Measurements from ENCODE around the gene TOMM34.

Gene TOMM34

DNA sequence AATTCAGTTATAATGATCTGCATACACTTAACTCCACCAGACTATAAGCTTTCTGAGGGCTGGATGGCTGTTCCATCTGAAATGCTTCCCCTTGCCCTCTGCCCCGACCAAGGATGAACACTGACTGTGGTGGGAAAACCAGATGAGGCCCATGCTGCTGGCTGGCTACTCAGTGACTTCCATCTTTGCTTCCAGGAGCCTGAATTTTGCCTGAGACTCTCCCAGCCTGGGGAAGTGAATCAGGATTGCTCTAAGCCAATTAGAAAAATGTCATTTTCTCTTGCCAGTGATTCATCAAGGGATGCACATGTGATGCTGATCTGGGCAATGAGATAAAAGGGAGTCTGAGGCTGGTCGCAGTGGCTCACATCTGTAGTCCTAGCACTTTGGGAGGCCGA is 1.7 kb upstream of the TOMM34 start:
- no peak for DNase-seq

DNA sequence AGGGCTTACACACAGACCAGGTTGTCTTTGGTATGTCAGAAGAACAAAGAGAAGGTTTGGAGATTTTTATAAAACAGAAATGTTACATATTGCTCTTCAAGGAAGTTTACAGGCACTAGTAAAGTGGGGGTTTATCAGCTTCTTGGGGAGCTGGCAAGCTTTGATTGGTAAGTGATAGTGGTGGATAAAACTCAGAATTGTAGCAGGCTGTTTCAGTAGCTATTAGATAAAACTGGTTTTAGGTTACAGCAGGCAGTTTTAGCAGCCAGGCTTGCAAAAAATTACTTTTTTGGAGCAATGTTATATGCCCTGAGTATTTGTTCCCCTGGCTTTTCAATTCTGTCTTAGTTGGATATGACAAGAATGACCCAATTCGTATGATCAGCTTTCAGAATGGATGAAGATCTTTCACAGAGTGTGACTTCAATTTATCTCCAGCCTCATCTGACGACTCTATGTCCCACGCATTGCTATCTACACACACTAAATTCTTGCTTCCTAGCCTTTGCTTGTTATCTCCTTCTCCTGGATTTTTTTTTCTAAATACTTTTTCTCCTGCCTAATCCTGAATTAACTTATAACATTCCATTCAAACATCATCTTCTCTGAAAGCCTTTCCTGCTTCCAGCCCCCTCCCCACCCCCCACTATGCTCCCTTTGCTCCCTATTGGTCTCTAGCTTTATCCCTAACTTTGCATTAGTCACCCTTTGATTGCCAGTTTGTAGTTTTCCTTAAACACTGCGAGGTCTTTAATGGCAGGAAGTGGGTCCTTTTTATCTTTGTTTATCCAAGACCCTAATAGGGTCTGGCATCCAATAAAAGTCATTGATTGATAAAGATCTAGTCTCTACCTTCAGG is 1.0 kb upstream of the TOMM34 start:
- DNase-seq = no peak

DNA sequence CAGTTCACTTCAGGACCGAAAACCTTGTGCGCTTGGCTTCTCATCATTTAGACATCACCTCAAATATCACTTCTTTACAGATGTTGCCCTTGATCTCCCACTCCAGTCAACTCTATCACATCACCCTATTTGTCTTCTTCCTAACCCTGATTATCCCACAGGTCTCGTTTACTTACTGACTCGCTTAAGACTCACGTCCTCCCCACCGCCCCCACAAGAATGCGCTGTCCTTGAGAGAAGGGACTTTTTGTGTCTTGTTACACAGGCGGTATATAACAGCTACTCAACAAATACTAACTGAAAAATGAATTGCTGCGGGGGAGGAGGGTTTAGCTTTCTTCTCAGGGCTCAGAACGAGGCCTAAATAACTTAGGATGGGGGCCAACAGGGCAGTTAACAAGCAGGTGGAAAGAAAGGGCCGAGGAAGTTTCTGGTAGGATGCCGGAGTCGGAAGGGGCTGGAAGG is 527 bp downstream of the TOMM34 start:
- DNase-seq = peak; percentile 47 to 59

DNA sequence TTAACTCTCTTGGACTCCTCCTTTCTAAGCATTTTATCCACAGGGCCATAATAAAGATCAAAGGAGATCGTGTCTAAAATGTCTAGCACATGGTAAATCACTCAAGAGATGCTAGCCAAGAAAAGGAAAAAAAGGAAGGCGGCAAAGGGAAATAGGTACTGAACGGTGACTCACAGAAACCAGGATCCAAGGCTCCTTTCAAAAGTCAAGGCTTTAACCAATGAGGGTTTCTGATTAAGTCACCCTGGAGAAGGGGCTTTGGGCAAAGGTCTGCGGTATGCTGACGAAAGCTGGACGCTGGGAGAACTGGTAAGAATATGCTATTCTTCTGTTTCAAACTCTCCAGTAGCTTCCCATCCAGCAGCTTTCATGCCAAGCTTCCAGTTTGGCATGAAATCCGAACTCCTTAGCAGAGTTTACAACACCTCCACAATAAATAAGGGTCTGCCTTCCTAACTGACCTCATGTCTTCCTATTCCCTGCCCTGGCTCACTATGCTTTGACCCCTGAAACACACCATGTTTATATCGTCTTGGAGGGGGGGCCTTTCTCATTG is 1.0 kb downstream of the TOMM34 start:
- DNase-seq = no peak

DNA sequence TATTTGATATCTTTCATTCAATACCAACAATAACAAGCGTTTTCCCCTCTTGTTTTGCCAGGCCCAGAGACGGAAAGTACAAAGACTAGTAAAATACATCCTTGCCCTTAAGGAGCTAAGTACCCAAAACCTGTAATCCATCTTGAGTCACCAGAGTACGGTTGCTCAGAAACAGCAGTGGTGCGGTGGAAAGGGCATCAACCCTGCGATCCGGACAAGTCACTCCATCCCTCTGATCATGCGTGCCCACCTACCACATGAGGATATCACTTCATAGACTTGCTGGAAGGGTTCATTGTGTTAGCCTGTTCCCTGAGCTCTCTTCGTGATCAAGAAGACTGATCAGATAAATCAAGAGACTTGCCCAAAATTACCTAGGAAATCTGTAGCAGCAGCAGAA is 1.9 kb downstream of the TOMM34 start:
- DNase-seq = no peak

DNA sequence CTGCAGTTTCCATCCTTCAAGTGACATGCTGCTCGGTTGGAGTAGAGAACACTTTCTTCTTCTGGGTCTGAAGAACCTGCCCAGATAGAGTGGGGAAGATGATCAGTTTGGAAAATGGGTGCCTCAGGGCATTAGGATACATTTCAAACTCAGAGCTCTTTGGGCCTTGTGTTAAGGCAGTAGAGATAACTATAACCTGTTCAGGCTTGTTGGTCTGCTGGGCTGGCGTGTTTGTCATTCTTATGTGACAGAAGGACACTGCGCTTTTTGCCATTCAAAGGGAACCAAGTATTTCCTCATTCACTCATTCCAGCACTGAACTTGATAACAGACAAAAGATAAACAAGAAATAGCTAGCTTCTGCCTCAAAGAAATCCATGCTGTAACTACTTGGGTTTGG is 3.8 kb downstream of the TOMM34 start:
- no peak for DNase-seq

DNA sequence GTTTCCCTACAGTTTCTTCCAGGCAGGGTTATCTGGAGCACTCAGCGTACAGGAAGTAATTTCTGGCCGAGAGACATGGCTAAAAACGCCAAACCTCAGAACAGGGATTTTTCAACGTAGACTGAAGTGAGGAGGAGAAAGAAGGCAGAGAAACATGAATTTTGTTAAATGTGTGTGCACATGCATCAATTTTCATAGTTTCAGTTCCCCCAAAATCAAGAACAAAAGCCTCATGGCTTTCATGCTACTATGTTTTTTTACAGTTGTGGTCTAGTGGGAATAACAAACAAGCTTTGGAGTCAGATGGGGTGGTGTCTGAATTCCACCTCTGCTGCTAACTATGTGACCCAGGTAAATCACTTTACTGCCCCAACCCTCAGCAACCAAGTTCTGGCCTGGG is 4.9 kb downstream of the TOMM34 start:
- DNase-seq = no peak

DNA sequence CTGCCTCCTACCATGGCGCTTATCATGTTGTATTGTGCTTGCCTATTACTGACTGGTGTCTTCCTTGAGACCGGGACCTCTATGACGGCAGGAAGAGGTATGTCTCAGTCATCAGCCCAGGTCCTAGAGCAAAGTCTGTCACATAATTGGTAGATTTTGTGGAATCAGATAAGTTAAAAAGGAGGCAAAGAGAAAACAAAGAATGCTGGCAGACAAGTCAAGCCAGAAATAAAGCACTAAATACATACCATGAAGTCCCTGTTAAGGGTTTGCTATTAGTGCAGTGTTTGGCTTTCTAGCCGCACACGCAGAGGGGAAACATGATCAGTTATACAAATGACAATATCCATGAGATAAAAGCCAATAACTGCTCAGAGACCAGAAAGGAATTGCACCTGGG is 6.0 kb downstream of the TOMM34 start:
- no peak for DNase-seq

DNA sequence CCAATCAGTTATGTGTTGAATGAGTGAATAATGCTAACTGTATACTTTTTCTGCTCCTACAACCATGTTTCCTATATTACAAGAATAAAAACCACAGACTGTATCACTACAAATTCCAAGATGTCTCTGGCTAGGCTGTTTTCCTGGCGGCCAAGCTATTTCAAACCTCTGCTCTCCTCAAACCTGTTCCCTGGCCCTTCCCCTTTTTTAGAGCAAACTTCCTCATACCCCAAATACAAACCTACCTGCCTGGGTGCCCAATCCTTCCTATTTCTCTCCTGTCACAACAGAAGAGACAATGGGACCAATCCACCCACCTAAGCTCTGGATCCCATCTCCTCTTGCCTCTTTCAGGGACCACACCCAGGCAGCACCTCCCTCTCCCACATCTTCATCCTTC is 7.5 kb downstream of the TOMM34 start:
- no peak for DNase-seq

DNA sequence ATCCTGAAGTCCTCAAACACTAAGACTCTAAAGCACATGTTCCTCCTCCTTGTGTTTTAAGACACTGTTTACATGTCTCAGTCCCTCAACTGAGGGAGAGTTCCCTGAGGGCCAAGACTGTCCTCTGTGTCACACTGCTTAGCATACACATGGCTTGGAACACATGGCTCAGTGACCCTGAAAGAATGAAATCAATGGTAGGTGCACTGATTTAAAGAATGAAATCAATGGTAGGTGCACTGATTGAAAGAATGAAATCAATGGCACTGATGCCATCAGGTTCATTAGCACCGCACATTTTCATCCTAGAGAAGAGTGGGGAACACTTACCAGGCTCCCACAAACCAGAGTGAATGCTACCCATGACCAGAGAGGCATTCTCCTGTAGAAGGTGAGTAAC is 9.8 kb downstream of the TOMM34 start:
- no peak for DNase-seq

DNA sequence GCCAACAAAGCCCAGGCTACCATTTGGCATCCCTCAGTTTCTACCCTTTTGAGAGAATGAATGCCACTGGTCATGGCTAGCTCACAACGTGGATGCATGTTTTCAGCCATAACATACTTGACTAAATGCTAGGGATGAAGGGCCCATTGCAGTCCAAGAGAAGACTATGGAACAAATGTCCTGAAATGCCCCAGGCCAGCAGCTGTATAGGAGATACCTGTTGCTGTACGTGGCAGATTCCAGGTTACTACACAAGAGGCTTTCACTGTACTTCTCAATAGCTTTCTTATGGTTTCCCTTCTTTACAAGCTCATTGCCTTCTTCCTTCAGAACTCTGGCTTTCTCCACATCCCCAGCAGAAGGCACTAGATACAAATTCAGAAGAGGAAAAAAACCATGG is 11.7 kb downstream of the TOMM34 start:
- no peak for DNase-seq

DNA sequence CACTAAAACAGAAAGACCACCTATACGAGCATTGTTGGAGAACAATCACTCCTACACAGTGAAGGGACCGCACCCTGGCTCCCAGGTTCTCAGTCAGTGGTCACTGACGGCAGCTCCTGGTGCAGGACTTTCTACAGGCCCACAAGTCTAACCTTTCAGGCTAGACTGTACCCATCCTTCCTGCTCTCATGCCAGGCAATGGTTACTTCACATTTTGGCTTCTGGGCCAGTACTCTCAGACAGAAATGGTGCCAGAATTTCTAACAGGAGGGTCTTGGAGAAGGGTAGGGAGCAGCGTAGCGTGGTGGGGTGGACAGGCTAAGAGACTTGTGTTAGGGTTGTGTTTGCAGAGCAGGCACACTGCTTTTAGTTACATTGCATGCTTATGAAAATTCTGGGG is 12.1 kb downstream of the TOMM34 start:
- no peak for DNase-seq

DNA sequence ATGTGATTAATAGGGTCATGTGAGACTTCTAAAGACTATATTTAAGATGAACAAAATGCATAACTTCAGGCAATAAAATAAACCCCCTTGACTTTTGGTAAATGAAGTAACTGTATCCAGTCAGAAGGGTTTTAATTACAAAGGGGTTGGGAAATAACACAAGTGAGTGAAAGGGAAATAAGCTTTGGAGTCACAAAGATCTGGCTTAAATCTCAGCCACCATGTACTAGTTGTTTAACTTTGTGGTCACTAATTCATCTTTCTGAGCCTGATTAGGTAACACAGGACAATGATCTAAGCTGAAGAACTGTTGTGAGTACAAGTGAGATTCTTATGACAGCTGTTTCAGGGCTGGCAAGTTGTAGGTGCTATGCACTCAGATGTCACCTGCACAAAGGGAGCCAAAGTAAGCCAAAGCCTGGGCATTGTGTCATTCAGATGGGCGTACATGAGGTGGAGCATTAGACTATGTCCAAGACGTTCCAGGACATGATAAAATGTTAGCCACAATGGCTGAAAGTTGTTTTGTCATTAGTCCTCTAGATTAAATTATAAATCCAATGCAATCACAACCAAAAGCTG is 13.8 kb downstream of the TOMM34 start:
- DNase-seq = no peak

DNA sequence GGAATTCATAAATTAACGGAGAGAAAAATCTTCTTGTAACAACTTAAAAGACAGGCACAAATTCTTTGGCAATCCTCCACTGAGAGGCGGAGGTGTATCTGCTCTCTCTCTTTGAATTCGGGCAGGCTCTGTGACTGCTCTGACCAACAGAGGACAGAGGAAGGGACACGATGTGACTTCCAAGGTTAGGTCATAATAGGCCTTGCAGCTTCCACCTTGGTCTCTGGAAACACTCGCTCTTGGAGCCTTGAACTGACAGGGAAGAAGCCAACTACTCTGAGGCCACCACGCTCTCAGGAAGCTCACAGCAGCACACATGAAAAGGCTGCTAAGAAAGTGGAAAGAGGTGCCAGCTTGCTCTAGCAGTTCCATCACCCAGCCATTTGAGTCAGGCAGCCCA is 14.9 kb downstream of the TOMM34 start:
- DNase-seq = no peak

DNA sequence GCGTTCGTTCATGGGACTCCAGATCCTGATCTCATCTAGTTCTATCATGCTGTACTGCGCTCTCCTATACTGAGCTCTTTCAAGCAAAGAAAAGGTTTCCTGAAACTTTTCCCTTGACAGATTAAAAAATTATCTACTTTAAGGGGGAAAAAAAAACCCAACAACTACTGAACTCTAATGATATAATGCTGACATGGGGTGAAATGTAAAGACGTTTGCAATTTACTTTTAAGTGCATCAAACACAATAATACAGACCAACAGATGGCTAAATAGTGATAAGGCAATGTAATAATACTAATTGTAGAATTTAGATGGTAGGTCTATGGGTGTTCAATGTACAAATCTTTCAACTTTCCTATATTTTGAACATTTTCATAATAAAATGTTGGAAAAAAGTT is 16.4 kb downstream of the TOMM34 start:
- DNase-seq = no peak

DNA sequence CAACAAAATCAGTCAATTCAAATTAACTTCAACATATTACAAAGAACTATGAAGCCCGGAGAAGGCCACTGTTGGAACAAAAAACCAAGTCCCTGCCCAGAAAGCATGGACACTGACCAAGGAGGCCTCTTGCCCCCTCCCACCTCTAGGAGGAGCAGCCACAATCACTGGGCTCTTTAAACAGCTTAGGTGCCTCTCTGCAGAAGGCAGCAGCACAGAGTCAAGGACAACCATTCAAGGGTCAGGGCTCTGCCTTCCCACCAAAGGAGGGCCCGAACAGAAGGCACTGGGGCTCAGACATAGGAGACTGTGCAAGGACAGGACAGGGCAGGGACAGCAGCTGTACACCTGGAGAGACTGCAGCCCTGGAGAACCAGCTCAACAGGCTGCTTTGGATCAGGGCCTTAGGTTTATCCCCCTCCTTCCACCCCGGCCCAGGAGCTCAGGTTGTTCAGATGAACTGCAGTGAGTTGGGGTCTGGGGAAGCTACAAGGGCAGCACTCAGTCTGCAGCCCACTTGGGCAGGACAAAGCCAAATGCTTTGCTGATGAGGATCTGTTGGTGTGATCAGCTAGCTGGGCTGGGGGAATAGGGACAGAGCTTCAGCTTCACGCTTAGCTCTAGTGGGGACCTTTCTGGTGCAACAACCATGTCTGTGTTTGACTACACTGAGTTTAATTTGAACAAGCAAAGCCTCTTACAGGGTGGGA is 17.8 kb downstream of the TOMM34 start:
- DNase-seq = no peak

DNA sequence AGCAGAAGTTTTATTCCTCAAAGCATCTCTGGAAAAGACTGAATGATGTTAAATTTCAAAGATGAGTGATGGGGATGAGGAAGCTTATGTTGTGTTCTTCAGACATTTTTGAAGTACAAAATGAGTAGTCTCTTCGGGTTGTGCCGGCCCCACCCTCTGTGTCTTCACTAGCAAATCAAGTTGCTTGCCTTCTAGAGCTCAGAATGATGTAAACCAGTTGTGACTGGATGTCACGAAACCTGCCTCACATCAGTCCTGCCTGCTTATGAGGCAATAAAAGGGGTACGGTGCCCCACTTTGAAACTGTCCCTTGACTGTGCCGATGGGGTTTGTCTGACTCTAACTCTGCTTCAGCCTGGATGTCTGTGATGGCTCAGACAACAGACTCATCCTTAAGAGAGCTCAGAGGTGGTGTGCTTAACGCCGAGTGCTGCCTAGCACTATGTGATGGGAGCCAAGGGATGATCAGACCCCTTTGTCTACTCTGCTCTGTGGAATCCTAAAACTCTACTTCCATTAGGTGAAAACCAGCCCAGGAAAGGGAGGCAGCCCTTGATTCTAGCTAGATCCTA is 19.0 kb downstream of the TOMM34 start:
- DNase-seq = no peak

DNA sequence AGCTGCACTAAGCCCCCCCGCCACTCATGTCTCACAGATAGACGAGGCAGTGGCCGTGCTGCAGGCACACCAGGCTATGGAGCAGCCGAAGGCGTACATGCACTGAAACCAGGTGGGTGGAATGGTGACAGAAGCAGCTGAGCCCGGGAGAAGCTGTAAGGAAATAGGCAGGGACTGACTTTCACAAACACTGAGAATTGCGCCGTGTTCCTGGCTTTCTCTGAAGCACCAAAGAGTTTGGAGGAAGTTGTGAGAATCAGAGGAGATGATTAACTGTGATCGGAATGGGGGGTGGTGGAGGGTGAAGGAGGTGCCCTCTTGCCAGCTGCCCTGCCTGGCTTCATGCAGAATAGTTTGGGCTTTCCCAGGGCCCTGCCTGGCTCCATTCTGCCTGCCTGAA is 21.6 kb downstream of the TOMM34 start:
- DNase-seq = no peak

DNA sequence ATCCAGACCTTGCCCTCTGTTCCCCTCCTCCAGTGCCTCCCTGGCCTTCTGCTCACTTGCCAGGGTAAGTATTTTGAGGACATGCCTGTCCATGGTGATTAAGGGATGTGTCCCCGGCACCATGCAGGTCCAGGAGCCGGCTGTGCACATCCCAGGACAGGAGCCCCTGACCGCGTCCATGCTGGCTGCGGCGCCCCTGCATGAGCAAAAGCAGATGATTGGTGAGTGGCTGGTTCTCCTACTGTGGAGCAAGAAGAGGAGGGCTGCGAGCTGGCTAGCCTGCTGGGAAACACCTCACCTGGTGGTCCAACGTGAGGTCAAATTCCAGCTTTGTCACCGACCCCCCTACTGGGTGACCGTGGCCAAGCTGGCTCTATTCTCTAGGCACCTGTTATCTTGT is 23.7 kb downstream of the TOMM34 start:
- DNase-seq = no peak

DNA sequence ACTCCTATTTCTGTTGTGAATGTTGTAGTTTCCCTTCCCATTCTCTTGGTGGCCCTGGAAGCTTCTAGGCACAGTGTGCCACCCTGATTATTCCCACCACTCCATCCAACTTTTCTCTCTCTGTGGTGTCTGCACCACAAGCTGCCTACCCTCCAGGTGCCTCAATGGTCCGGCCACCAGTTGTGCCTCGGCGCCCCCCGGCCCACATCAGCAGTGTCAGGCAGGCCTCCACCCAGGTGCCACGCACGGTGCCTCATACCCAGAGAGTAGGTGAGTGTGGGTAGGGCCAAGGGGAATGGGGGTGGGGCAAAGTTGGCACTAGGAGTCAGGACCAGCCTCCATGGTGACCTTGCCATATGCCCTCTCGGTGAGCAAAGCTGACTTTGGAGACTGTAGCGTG is 27.3 kb downstream of the TOMM34 start:
- DNase-seq = no peak

DNA sequence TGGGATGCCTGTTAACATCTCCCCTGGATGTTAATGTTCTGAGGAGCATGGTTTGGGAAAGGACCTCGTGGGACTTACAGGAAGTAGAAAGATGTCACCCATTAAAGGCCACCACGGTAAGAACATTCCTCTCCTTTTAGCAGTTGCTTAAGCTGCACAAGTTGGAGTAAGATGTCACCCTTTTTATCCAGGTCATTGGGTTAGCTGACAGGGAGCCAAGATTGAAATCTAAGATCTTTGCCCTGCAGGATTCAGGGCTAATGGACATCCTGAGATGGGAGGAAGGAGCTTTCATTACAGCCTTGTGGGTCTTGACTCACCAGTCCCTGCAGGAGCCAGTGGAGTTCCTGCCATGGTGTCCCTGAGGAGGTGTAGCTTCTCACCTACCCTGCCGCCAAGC is 28.3 kb downstream of the TOMM34 start:
- no peak for DNase-seq

DNA sequence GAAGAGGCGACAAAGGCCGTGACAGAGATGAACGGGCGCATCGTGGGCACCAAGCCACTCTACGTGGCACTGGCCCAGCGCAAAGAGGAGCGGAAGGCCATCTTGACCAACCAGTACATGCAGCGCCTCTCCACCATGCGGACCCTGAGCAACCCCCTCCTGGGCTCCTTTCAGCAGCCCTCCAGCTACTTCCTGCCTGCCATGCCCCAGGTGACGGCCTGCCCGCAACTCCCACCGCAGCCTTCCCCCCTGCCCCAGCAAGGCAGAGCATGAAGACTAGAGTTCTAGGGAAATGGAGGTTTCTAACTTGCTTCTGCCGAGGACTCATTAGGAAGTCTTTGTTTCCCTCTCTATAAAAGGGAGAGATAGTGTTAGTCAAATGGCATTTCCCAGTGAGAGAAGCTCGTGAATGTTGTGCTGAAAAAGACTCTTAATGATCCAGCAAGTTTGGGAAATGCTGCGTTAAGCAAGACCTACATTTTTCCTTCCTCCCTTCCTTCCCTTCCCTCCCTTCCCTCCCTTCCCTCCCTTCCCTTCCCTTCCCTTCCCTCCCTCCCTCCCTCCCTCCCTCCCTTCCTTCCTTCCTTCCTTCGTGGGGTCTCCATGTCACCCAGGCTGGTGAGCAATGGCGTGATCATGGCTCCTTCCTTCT is 29.6 kb downstream of the TOMM34 start:
- no peak for DNase-seq

DNA sequence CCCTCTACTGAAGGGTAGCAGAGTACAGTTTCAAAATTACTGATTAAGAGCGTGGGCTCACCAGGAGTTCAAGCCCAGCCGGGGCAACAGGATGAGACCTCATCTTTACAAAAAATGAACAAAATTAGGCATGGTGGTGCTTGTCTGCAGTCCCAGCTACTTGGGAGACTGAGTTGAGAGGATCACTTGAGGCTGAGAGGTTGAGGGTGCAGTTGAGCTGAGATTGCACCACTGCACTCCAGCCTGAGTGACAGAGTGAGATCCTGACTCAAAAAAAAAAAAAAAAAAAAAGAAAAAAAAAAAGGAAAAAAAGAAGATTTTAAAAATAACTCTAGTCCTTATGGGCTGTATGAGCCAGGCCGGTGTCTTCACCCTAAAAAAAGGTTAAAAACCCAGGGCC is 31.6 kb downstream of the TOMM34 start:
- DNase-seq = no peak

Data from CD4-positive, alpha-beta T cell treated with Interleukin-1 beta for 1 hour (primary cell).